Measurements from ENCODE around the gene MR1.
A peak's percentile ranks its signal among the peaks of the same experiment; 100 is the strongest.

Gene MR1

GRCh38 chr1:181099152-181100014 is 65.6 kb downstream of the MR1 start (continued):
- TF ChIP-seq MZF1 (tag by site-specific recombination; IDR thresholded peaks at IDR 0.05; ENCODE audit: borderline replicate concordance) (peak; percentile 49; the same call in 1 of the 2 replicates), ZNF335 (tag by site-specific recombination; conservative IDR thresholded peaks at IDR 0.05) (peak; percentile 42), ZNF19 (tag by site-specific recombination; IDR thresholded peaks at IDR 0.05; ENCODE audit: low read depth) (no peak), ZNF558 (tag by site-specific recombination; IDR thresholded peaks at IDR 0.05) (peak; percentile 47; the same call in 1 of the 2 replicates), TRIM28 (IDR thresholded peaks at IDR 0.05; ENCODE audit: borderline replicate concordance, low read length) (peak; percentile 63; the same call in 1 of the 2 replicates), ZBTB21 (tag by site-specific recombination; IDR thresholded peaks at IDR 0.05) (peak; percentile 69; the same call in 1 of the 2 replicates), ZNF785 (tag by site-specific recombination; IDR thresholded peaks at IDR 0.05) (no peak), SP2 (tag by site-specific recombination; IDR thresholded peaks at IDR 0.05) (peak; percentile 43), HOXD13 (CRISPR knock-in tag; IDR thresholded peaks at IDR 0.05; ENCODE audit: borderline replicate concordance) (no peak), ZFP41 (tag by site-specific recombination; IDR thresholded peaks at IDR 0.05; ENCODE audit: borderline replicate concordance) (no peak), BCL11A (tag by site-specific recombination; IDR thresholded peaks at IDR 0.05; ENCODE audit: low read depth) (no peak), ZNF76 (tag by site-specific recombination; IDR thresholded peaks at IDR 0.05; ENCODE audit: borderline replicate concordance, low read depth) (peak; percentile 53; the same call in 1 of the 2 replicates), ZNF239 (tag by site-specific recombination; IDR thresholded peaks at IDR 0.05) (no peak), ZNF391 (tag by site-specific recombination; IDR thresholded peaks at IDR 0.05; ENCODE audit: borderline replicate concordance, low read depth) (peak; percentile 64; the same call in 1 of the 2 replicates), ZNF658 (tag by site-specific recombination; IDR thresholded peaks at IDR 0.05) (no peak), ZNF416 (tag by site-specific recombination; IDR thresholded peaks at IDR 0.05) (no peak), ZBTB48 (tag by site-specific recombination; IDR thresholded peaks at IDR 0.05) (peak; percentile 97), ZSCAN5A (tag by site-specific recombination; IDR thresholded peaks at IDR 0.05) (no peak), ZNF37A (tag by site-specific recombination; IDR thresholded peaks at IDR 0.05) (no peak), ZBTB11 (tag by site-specific recombination; conservative IDR thresholded peaks at IDR 0.05; ENCODE audit: low read depth) (no peak), ZNF174 (tag by site-specific recombination; IDR thresholded peaks at IDR 0.05) (no peak), ZBTB8A (tag by site-specific recombination; IDR thresholded peaks at IDR 0.05) (peak; percentile 70), KLF8 (tag by site-specific recombination; IDR thresholded peaks at IDR 0.05) (peak; percentile 17; the same call in 1 of the 2 replicates)
- TF ChIP-seq, protein P1, sequence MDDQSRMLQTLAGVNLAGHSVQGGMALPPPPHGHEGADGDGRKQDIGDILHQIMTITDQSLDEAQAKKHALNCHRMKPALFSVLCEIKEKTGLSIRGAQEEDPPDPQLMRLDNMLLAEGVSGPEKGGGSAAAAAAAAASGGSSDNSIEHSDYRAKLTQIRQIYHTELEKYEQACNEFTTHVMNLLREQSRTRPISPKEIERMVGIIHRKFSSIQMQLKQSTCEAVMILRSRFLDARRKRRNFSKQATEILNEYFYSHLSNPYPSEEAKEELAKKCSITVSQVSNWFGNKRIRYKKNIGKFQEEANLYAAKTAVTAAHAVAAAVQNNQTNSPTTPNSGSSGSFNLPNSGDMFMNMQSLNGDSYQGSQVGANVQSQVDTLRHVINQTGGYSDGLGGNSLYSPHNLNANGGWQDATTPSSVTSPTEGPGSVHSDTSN (CRISPR knock-in tag; IDR thresholded peaks at IDR 0.05) = no peak
- TF ChIP-seq, protein P2, sequence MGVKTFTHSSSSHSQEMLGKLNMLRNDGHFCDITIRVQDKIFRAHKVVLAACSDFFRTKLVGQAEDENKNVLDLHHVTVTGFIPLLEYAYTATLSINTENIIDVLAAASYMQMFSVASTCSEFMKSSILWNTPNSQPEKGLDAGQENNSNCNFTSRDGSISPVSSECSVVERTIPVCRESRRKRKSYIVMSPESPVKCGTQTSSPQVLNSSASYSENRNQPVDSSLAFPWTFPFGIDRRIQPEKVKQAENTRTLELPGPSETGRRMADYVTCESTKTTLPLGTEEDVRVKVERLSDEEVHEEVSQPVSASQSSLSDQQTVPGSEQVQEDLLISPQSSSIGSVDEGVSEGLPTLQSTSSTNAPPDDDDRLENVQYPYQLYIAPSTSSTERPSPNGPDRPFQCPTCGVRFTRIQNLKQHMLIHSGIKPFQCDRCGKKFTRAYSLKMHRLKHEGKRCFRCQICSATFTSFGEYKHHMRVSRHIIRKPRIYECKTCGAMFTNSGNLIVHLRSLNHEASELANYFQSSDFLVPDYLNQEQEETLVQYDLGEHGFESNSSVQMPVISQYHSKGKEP (tag by site-specific recombination; IDR thresholded peaks at IDR 0.05) = no peak
- TF ChIP-seq, protein P3, sequence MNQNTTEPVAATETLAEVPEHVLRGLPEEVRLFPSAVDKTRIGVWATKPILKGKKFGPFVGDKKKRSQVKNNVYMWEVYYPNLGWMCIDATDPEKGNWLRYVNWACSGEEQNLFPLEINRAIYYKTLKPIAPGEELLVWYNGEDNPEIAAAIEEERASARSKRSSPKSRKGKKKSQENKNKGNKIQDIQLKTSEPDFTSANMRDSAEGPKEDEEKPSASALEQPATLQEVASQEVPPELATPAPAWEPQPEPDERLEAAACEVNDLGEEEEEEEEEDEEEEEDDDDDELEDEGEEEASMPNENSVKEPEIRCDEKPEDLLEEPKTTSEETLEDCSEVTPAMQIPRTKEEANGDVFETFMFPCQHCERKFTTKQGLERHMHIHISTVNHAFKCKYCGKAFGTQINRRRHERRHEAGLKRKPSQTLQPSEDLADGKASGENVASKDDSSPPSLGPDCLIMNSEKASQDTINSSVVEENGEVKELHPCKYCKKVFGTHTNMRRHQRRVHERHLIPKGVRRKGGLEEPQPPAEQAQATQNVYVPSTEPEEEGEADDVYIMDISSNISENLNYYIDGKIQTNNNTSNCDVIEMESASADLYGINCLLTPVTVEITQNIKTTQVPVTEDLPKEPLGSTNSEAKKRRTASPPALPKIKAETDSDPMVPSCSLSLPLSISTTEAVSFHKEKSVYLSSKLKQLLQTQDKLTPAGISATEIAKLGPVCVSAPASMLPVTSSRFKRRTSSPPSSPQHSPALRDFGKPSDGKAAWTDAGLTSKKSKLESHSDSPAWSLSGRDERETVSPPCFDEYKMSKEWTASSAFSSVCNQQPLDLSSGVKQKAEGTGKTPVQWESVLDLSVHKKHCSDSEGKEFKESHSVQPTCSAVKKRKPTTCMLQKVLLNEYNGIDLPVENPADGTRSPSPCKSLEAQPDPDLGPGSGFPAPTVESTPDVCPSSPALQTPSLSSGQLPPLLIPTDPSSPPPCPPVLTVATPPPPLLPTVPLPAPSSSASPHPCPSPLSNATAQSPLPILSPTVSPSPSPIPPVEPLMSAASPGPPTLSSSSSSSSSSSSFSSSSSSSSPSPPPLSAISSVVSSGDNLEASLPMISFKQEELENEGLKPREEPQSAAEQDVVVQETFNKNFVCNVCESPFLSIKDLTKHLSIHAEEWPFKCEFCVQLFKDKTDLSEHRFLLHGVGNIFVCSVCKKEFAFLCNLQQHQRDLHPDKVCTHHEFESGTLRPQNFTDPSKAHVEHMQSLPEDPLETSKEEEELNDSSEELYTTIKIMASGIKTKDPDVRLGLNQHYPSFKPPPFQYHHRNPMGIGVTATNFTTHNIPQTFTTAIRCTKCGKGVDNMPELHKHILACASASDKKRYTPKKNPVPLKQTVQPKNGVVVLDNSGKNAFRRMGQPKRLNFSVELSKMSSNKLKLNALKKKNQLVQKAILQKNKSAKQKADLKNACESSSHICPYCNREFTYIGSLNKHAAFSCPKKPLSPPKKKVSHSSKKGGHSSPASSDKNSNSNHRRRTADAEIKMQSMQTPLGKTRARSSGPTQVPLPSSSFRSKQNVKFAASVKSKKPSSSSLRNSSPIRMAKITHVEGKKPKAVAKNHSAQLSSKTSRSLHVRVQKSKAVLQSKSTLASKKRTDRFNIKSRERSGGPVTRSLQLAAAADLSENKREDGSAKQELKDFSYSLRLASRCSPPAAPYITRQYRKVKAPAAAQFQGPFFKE (tag by site-specific recombination; IDR thresholded peaks at IDR 0.05; ENCODE audit: borderline replicate concordance) = no peak

Measured in HEK293 (cell line).